HepG2 (cell line): ENCODE measurements around the gene WRAP73. TPM values are rescaled to one million over a fixed set of nuclear protein-coding genes. Genes with fewer than 3 reads are reported as not detected.

Experiments used
- ATAC-seq: fragments of 200-7000 bp; cut with Tn5 transposase; 3 replicates; pipeline ENCODE4 v1.9.1; 2020; ENCODE audit warnings: mild to moderate bottlenecking, moderate library complexity
- BruUV-seq: library from RNA; stranded (reverse); fragments of 400-500 nt; replicated peaks from 2 replicates; lab custom pipeline; 2021; lab: Mats Ljungman, UMichigan
- CTCF ChIA-PET: fragments of 300-600 bp; formaldehyde crosslinking; extraction: SDS; loops from one replicate; lab custom pipeline; 2021; ENCODE audit warnings: low total read pairs, inconsistent platforms, low intra/inter-chr PET ratio; lab: Yijun Ruan, JAX
- POLR2A ChIA-PET: fragments of 350-600 bp; sonication (Branson Sonifier 250); formaldehyde crosslinking; loops from one replicate; lab custom pipeline; 2020; ENCODE audit warnings: antibody characterized with exemption, inconsistent platforms; lab: Yijun Ruan, JAX
- DNase-seq: peaks from one replicate; pipeline ENCODE4 v3.0.0-alpha.2; 2015; ENCODE audit warnings: low spot score
- FAIRE-seq: peaks from 3 replicates; lab custom pipeline; 2011; peaks lifted over from hg19 to GRCh38; lab: Jason Lieb, UNC
- H2AFZ ChIP-seq: one replicate; pipeline ENCODE4 v1.6.1; 2011; ENCODE audit warnings: low read length, inconsistent platforms
- H3K27ac ChIP-seq: fragments of 300-600 bp; 3 replicates; pipeline ENCODE4 v1.8.0; 2011; ENCODE audit warnings: mixed run types, mild to moderate bottlenecking, mixed read lengths, low read length, inconsistent platforms; ENCODE audit not compliant: insufficient read depth; ENCODE audit errors: extremely low read length
- H3K27me3 ChIP-seq, 2 experiments: fragments of 200-600 bp in 1 of 2; 2 replicates in 1 of 2; 3 replicates in 1 of 2; pipeline versions ENCODE4 v1.6.0 to v1.8.0; 2011; ENCODE audit warnings: low read length in 2 of 2, mild to moderate bottlenecking in 2 of 2, moderate library complexity in 2 of 2, inconsistent platforms in 1 of 2; ENCODE audit not compliant: insufficient read depth in 2 of 2, control insufficient read depth in 1 of 2
- H3K36me3 ChIP-seq, 2 experiments: fragments of 200-600 bp in 1 of 2; replicated peaks in 1 of 2; 2 replicates in 1 of 2; 3 replicates in 1 of 2; pipeline versions ENCODE4 v1.5.1 to v1.8.0; 2011; ENCODE audit warnings: low read length in 2 of 2, inconsistent platforms in 1 of 2; ENCODE audit not compliant: insufficient read depth in 2 of 2, control insufficient read depth in 1 of 2
- H3K4me1 ChIP-seq: 2 replicates; pipeline ENCODE4 v1.5.1; 2012; ENCODE audit warnings: low read length, inconsistent platforms; ENCODE audit not compliant: insufficient read depth
- H3K4me2 ChIP-seq: 2 replicates; pipeline ENCODE4 v1.6.0; 2011; ENCODE audit warnings: low read depth, low read length, inconsistent platforms
- H3K4me3 ChIP-seq, 3 experiments: fragments of 200-600 bp in 1 of 3; sonication (generic), shearing (Covaris generic) in 1 of 3; replicated peaks in 1 of 3; 2 replicates each; pipeline ENCODE4 v1.5.1; 2011 to 2016; ENCODE audit warnings: low read length in 3 of 3, inconsistent platforms in 2 of 3, low read depth in 2 of 3, mild to moderate bottlenecking in 2 of 3, control low read depth in 1 of 3, mixed read lengths in 1 of 3; ENCODE audit not compliant: insufficient read depth in 1 of 3
- H3K79me2 ChIP-seq: one replicate; pipeline ENCODE4 v1.6.1; 2011; ENCODE audit warnings: low read length, inconsistent platforms; ENCODE audit not compliant: insufficient read depth
- H3K9ac ChIP-seq: 2 replicates; pipeline ENCODE4 v1.6.0; 2011; ENCODE audit warnings: mild to moderate bottlenecking, low read depth, low read length, inconsistent platforms; ENCODE audit not compliant: insufficient read depth
- H3K9me3 ChIP-seq: 2 replicates; pipeline ENCODE4 v1.5.1; 2012; ENCODE audit warnings: mild to moderate bottlenecking, low read length
- H4K20me1 ChIP-seq: 2 replicates; pipeline ENCODE4 v1.6.0; 2011; ENCODE audit warnings: inconsistent platforms, mild to moderate bottlenecking, low read length, moderate library complexity; ENCODE audit not compliant: insufficient read depth
- MAZ ChIP-seq, 2 experiments: sonication (generic) in 1 of 2; formaldehyde crosslinking in 1 of 2; IDR thresholded peaks; 2 replicates each; pipeline versions ENCODE4 v1.5.0 to v1.6.1; 2012 to 2020; ENCODE audit warnings: low read depth in 2 of 2, mild to moderate bottlenecking in 2 of 2, borderline replicate concordance in 1 of 2, improper control_type of control experiment in 1 of 2, low read length in 1 of 2, missing genetic modification reagents in 1 of 2, moderate library complexity in 1 of 2
- MLLT10 ChIP-seq: sonication (generic); formaldehyde crosslinking; IDR thresholded peaks from 2 replicates; pipeline ENCODE4 v1.4.0; 2020; ENCODE audit warnings: missing genetic modification reagents
- MTA1 ChIP-seq: sonication (generic); formaldehyde crosslinking; IDR thresholded peaks from 2 replicates; pipeline ENCODE4 v1.4.0; 2020; ENCODE audit warnings: missing genetic modification reagents, mild to moderate bottlenecking, borderline replicate concordance
- SMARCC2 ChIP-seq: fragments of 450-650 bp; IDR thresholded peaks from 2 replicates; pipeline ENCODE4 v1.6.1; 2017; ENCODE audit warnings: antibody characterized with exemption, mild to moderate bottlenecking
- SOX5 ChIP-seq: IDR thresholded peaks from 2 replicates; pipeline ENCODE4 v1.6.1; 2016; ENCODE audit warnings: borderline replicate concordance
- TRAFD1 ChIP-seq: sonication (generic); formaldehyde crosslinking; IDR thresholded peaks from 2 replicates; pipeline ENCODE4 v1.5.1; 2020; ENCODE audit warnings: missing genetic modification reagents, mild to moderate bottlenecking, borderline replicate concordance
- U2AF2 ChIP-seq: fragments of 200-400 bp; formaldehyde crosslinking; IDR thresholded peaks from 2 replicates; pipeline ENCODE4 v1.6.1; 2017; ENCODE audit warnings: low read depth, mild to moderate bottlenecking, low read length
- ZBTB40 ChIP-seq, 2 experiments: fragments of 450-650 bp in 1 of 2; sonication (generic) in 1 of 2; formaldehyde crosslinking in 1 of 2; IDR thresholded peaks; 2 replicates each; pipeline versions ENCODE4 v1.6.1 to v1.8.0; 2016 to 2022; ENCODE audit warnings: antibody characterized with exemption in 1 of 2, mild to moderate bottlenecking in 1 of 2, missing genetic modification reagents in 1 of 2
- ZBTB8A ChIP-seq: sonication (generic); formaldehyde crosslinking; IDR thresholded peaks from 2 replicates; pipeline ENCODE4 v1.4.0; 2020; ENCODE audit warnings: mild to moderate bottlenecking, low read depth, missing genetic modification reagents, borderline replicate concordance
- ZNF83 ChIP-seq: sonication (generic); formaldehyde crosslinking; IDR thresholded peaks from 2 replicates; pipeline ENCODE4 v1.4.0; 2020; ENCODE audit warnings: missing genetic modification reagents, mild to moderate bottlenecking, borderline replicate concordance
- WGBS: methylation state at CpG from one replicate; pipeline ENCODE4 v1.1.6; 2017; ENCODE audit warnings: low lambda C conversion rate; 5-methylcytosine and 5-hydroxymethylcytosine counted together
- in situ Hi-C: cut with HindIII; loops from 2 replicates; pipeline ENCODE4 v1.10.0; 2017; ENCODE audit warnings: low pct_unique_long_range_greater_than_20kb; ENCODE audit not compliant: extremely low pct_ligation_motif_present
- intact Hi-C: fragments of 100-400 bp; cut with micrococcal nuclease; formaldehyde crosslinking; loops from one replicate; pipeline ENCODE4 v1.10.0; 2022; ENCODE audit not compliant: unreplicated experiment
- polyA plus RNA-seq, 8 experiments: library from polyadenylated mRNA; depleted of rRNA in 3 of 8; stranded (reverse) in 7 of 8; unstranded in 1 of 8; fragments of >200 nt; fragmentation: Illumina TruSeq in 4 of 8; extraction: Trizol in 4 of 8; gene quantifications; 2 replicates each; pipeline versions ENCODE4 v1.2.1 to v1.2.3, GENCODE V29; 2011 to 2016; ENCODE audit warnings: low read depth in 4 of 8, missing spikeins in 1 of 8, mixed read lengths in 1 of 8; ENCODE audit not compliant: insufficient read depth in 1 of 8
- total RNA-seq, 5 experiments: library from RNA; depleted of rRNA; stranded (reverse); fragments of >200 nt; fragmentation: Illumina TruSeq; extraction: Trizol; gene quantifications; 2 replicates each; pipeline ENCODE4 v1.2.3, GENCODE V29; 2016; ENCODE audit warnings: low read depth in 1 of 5

The WRAP73 gene
- total and polyA plus RNA-seq, 2 of the 13 experiments (the other 11 are each of a cell fraction or from before 2014, with no cell fraction given): 18.1 to 40.4 TPM

GRCh38 chr1:3617806-3618345 lies 32.0 kb downstream of the WRAP73 start:
- intact Hi-C loops: loop anchor here (2.0 to 5.0 kb wide), 2 partner anchors 31 to 126 kb away; no protein-coding TSS in a partner anchor
- TF ChIP-seq TRAFD1 (CRISPR knock-in tag) (no peak), ZNF83 (CRISPR knock-in tag) (no peak), SMARCC2 (no peak), MTA1 (CRISPR knock-in tag) (no peak), ZBTB8A (CRISPR knock-in tag) (no peak), MAZ (IDR thresholded peaks at IDR 0.05; ENCODE audit: borderline replicate concordance, low read depth, low read length) (no peak), MAZ (CRISPR knock-in tag; IDR thresholded peaks at IDR 0.05; ENCODE audit: low read depth) (no peak), ZBTB40 (IDR thresholded peaks at IDR 0.05) (no peak), ZBTB40 (CRISPR knock-in tag; IDR thresholded peaks at IDR 0.05) (no peak), U2AF2 (no peak), MLLT10 (CRISPR knock-in tag) (no peak), SOX5 (CRISPR knock-in tag) (no peak)

More at GRCh38 chr1:3617806-3618345, 32.0 kb downstream of the WRAP73 start:
- Histone ChIP-seq H4K20me1 (no peaks in the 10 kb centered on the region), H3K27me3 (peaks cover 16 to 56% of the 10 kb centered on the region in 2 experiments), H2AFZ (no peak overlapping the region), H3K4me2 (no peak overlapping the region), H3K9ac (no peak overlapping the region), H3K27ac (no peak overlapping the region), H3K4me1 (peaks cover 40% of the 10 kb centered on the region), H3K9me3 (no peaks in the 10 kb centered on the region), H3K4me3 (no peak overlapping the region), H3K79me2 (no peaks in the 10 kb centered on the region), H3K36me3 (no peaks in the 10 kb centered on the region)
- POLR2A ChIA-PET: no interaction called here
- ATAC-seq: 0 out of 3 replicates have a peak, but pooled peaks have one; percentile 16
- DNase-seq: no peak
- in situ Hi-C loops: no loop called here
- FAIRE-seq: no peak
- CTCF ChIA-PET: interaction anchor here (2.3 kb wide), 3 partner anchors 29 to 127 kb away, joined by 11 to 32 read pairs (median 13); no protein-coding TSS in a partner anchor
- 36% methylated on average over 7 of the region's 18 CpGs for WGBS
- no TSS peak for BruUV-seq
